SK-N-DZ (cell line): Measurements from ENCODE around the gene ZSCAN9.

Source experiments
- DNase-seq: peaks from one replicate; pipeline ENCODE4 v3.0.0-alpha.2; 2015; ENCODE audit warnings: low spot score

The ZSCAN9 gene

GRCh38 chr6:28220257-28221133 is 4.6 kb upstream of the ZSCAN9 start:
- no peak for DNase-seq

GRCh38 chr6:28224131-28225055 is 682 bp upstream of the ZSCAN9 start:
- DNase-seq, result no peak

DNA sequence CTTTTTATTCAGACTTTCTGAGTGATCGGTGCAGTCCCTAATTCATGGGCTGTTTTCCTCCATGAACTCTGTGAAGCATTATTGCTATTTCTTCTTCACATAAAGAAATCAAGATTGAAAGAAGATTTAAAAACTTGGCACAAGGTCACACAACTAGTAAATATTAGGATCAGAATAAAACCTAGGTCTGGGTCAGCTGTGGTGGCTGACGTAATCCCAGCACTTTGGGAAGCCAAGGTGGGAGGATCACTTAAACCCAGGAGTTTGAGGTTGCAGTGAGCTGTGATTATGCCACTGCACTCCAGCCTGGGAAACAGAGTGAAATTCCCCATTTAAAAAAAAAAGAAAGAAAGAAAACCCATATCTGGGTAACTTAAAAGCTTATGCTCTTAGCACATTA is 1.4 kb downstream of the ZSCAN9 start:
- no peak for DNase-seq

DNA sequence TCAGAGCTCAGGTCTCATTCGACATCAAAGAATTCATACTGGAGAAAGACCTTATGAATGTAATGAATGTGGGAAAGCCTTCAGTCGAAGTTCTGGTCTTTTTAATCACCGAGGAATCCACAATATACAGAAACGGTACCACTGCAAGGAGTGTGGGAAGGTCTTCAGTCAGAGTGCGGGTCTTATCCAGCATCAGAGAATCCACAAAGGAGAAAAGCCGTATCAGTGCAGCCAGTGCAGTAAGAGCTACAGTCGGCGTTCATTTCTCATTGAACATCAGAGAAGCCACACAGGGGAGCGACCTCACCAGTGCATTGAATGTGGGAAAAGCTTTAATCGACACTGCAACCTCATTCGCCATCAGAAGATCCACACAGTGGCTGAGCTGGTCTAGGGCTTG is 7.7 kb downstream of the ZSCAN9 start:
- no peak for DNase-seq

- no peak for DNase-seq
Observed at GRCh38 chr6:28235912-28236452, 10.9 kb downstream of the ZSCAN9 start.

DNA sequence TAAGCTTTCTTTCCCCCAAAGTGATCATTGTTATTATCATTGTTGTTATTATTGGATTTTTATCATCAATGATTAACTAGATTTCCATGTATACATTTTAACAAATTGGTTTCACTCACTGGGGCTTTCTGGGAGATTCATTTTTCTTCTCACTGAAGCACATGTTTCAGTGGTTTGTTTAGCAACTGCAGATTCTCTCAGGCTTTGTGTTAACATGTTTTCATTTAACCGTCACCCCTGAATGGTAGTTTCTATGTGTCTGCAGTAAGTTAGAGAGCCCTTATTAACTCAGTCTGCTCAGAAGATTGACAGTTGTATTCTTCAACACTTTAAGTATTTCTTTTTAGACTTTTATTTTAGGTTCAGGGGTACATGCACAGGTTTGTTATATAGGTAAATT is 14.6 kb downstream of the ZSCAN9 start:
- no peak for DNase-seq

- DNase-seq, result no peak
Observed at GRCh38 chr6:28240471-28240870, 15.4 kb downstream of the ZSCAN9 start.

DNA sequence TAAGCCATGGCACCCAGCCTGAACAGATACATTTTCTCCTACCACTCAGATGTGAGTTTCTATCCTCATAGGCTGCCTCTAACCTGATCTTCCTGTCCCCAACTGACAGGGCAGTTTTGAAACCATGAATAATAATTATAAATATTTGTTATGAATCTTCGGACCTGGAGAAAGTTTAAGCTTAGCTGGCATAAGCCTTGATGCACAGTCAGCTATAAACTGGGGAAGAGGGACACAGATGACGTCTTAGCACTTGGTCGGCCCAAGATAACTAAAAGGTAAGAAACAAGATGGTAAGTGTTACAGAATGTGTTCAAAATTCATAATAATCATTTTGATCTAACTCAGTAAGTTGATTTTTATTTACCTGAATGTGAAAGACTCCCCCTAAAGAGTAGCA is 18.9 kb downstream of the ZSCAN9 start:
- DNase-seq, result no peak

DNA sequence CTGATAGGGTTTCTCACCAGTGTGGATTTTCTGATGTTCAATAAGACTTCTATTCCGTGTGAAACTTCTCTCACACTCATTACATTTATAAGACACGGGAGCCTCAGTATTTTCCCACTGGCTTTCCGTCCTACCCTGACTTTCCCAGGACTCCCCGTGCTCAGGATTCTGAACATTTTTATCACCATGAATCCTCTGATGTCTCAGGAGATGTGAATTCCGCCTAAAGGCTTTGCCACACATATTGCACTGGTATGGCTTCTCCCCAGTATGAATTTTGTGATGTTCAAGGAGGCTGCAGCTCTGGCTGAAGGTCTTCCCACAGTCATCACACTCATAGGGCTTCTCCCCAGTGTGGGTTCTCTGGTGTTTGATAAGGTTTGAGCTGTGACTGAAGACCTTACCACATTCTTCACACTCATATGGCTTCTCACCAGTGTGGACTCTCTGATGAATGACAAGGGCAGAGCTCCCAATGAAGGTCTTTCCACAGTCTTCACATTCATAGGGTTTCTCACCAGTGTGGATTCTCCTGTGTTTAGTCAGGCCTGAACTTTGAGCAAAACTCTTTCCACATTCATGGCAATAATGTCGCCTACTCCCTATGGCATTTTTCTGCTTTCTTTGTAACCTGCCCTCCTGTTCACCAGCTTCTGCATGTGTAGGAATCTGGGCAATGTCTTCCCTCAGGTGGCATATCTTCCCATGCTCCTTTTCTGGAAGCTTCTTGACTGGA is 20.3 kb downstream of the ZSCAN9 start:
- no peak for DNase-seq

- no peak for DNase-seq
Observed at GRCh38 chr6:28248916-28249315, 23.8 kb downstream of the ZSCAN9 start.

- no peak for DNase-seq
Observed at GRCh38 chr6:28250747-28251146, 25.7 kb downstream of the ZSCAN9 start.

DNA sequence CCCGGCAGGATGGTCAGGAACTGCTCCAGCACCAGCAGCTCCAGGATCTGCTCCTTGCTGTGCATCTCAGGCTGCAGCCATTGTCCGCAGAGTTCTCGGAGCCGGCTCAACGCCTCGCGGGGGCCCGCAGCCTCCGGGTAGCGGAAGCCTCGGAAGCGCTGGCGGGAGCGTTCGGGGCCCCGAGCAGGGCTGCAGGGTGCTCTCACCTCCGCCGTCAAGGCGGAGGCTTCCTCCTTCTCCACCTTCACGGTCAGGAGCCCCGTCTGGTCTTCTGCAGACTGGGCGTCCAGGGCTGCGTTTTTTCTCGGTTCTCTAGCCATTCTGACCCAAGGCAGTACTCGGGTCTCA is 26.6 kb downstream of the ZSCAN9 start:
- no peak for DNase-seq

DNA sequence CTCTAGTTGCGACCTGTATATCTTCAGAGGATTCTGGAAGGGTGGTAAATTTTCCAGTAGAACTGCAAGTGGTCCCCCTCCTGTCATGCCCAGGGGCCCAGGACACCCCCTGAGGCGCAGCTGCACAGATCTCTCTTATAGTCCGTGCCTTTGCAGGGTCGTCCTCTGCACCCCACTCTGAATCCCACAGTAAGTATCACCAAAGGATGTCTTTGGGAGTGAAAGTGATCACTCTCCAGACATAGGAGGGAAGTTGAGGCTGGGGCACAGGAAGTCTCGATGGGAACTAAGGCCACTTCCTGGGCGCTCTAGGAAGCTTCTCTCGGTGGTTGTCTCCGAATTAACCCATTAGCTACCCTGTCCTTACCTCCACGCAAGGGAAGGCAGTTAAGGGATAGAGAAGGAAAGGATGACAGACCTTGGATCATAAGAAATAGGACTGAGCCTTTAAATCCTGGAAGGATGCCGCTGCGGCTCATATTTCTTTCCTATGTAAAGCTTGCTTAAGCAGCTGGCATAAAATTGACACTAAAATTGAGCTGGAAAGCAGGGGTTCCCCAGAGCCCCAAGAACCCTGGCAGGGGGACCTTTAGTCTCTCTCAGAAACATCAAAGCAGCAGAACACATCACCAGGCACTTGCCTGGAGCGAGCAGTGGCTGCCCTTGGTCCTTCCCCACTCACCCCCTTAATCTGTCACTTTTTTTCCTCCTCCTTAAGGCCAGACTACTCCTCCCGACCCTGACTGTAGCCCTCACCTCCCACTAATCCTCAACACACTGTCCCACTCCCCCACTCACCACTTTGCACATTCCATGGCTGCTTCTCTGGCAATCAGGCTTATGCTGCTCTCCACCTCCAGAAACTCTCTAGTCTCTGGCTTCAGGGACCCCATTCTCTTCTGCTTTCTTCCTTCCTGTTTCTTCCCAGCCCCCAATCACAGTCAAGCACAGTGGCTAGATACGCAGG is 27.2 kb downstream of the ZSCAN9 start, which contains the start of gene ZKSCAN4:
Gene ZKSCAN4 (minus strand): TSS at position 261 of the 967 bp plus-strand sequence. CDS start 289 bp downstream, outside the sequence.
- DNase-seq, result peak; percentile 93

DNA sequence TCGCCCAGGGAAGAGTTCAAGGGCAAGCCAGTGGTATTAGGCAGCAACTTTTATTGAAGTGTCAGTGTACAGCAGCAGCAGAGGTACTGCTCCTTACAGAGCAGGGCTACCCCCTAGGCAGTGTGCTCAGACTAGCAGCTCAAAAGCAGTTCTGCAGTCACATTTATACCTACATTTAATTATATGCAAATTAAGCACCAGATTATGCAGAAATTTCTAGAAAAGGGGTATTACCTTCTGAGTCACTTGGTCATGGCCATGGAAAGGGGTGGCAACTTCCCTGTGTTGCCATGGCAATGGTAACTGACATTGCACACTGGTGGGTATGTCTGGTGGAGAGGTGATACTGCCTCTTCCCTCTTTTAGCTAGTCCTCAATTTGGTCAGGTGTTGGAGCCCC is 29.0 kb downstream of the ZSCAN9 start:
- no peak for DNase-seq

DNA sequence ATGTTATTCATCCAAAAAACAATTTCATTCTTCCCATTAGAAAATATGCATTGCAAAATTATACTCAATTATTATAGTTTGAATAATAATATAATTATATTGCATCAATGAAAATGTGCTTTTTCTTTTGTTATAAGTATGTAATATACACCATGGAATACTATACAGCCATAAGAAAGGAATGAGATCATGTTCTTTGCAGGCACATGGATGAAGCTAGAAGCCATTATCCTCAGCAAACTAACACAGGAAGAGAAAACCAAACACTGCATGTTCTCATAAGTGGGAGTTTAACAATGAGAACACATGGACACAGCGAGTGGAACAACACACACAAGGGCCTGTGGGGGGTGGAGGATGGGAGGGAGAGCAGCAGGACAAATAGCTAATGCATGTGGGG is 32.0 kb downstream of the ZSCAN9 start:
- DNase-seq, result no peak

- no peak for DNase-seq
Observed at GRCh38 chr6:28258877-28259777, 34.1 kb downstream of the ZSCAN9 start, which contains the start of gene NKAPL. Gene NKAPL, plus strand, starts transcription at chr6:28259297. Its CDS starts 75 bp downstream, at chr6:28259372.

GRCh38 chr6:28263922-28264321 is 38.8 kb downstream of the ZSCAN9 start:
- DNase-seq, result no peak

GRCh38 chr6:28264834-28265401 is 39.8 kb downstream of the ZSCAN9 start:
- DNase-seq, result no peak

GRCh38 chr6:28266563-28266961 is 41.5 kb downstream of the ZSCAN9 start:
- DNase-seq, result no peak
